Measurements from ENCODE around the gene RAB4B. TPM values are rescaled to one million over a fixed set of nuclear protein-coding genes. Genes with fewer than 3 reads are reported as not detected.

The RAB4B gene
- total RNA-seq, 1 donor, result 13.8 TPM

- Histone ChIP-seq H3K4me1 (ENCODE audit: insufficient read depth, low read length) (peaks cover 47% of the 10 kb centered on the region), H4K20me1 (ENCODE audit: insufficient read depth, low read length) (peaks cover 85% of the 10 kb centered on the region)
Observed at GRCh38 chr19:40803170-40803856, 25.3 kb downstream of the RAB4B start.

GRCh38 chr19:40803857-40804782, 26.1 kb downstream of the RAB4B start:
- H3K4me2 ChIP-seq (ENCODE audit: insufficient read depth, low read length), result no peak overlapping the region
- no peak overlapping the region for H3K4me3 ChIP-seq (ENCODE audit: insufficient read depth, low read length)
- H3K27ac ChIP-seq (ENCODE audit: low read depth, low read length), result peak overlapping the region; percentile 41
- DNase-seq (ENCODE audit: insufficient read length, low spot score, missing footprints), result peak; percentile 53
- H3K36me3 ChIP-seq (ENCODE audit: insufficient read depth, low read length), result peaks cover 56% of the 10 kb centered on the region
- H3K4me1 ChIP-seq (ENCODE audit: insufficient read depth, low read length), result peaks cover 47% of the 10 kb centered on the region
- no peak for TF ChIP-seq CTCF (IDR thresholded peaks at IDR 0.05; ENCODE audit: extremely low read depth, low read depth, low read length)
- no peak overlapping the region for H2AFZ ChIP-seq (ENCODE audit: low read length)
- peaks cover 93% of the 10 kb centered on the region for H4K20me1 ChIP-seq (ENCODE audit: insufficient read depth, low read length)
- H3K27me3 ChIP-seq (ENCODE audit: insufficient read depth, low read length), result no peaks in the 10 kb centered on the region
- no peaks in the 10 kb centered on the region for H3K9me3 ChIP-seq (ENCODE audit: low read depth, low read length)
- peaks cover 95% of the 10 kb centered on the region for H3K79me2 ChIP-seq (ENCODE audit: insufficient read depth, low read length)

More at GRCh38 chr19:40803170-40803856, 25.3 kb downstream of the RAB4B start:
- Histone ChIP-seq H3K9me3 (ENCODE audit: low read depth, low read length) (no peaks in the 10 kb centered on the region), H3K79me2 (ENCODE audit: insufficient read depth, low read length) (peaks cover 93% of the 10 kb centered on the region), H3K27me3 (ENCODE audit: insufficient read depth, low read length) (no peaks in the 10 kb centered on the region), H3K36me3 (ENCODE audit: insufficient read depth, low read length) (peaks cover 50% of the 10 kb centered on the region), H3K27ac (ENCODE audit: low read depth, low read length) (peak overlapping the region; percentile 45), H3K4me3 (ENCODE audit: insufficient read depth, low read length) (no peak overlapping the region), H2AFZ (ENCODE audit: low read length) (no peak overlapping the region), H3K4me2 (ENCODE audit: insufficient read depth, low read length) (no peak overlapping the region)
- no peak for TF ChIP-seq CTCF (IDR thresholded peaks at IDR 0.05; ENCODE audit: extremely low read depth, low read depth, low read length)
- DNase-seq (ENCODE audit: insufficient read length, low spot score, missing footprints), result peak; percentile 47

- no peak overlapping the region for H3K4me2 ChIP-seq (ENCODE audit: insufficient read depth, low read length)
- peak; percentile 14 for TF ChIP-seq CTCF (IDR thresholded peaks at IDR 0.05; ENCODE audit: extremely low read depth, low read depth, low read length)
- peaks cover 47% of the 10 kb centered on the region for H3K4me1 ChIP-seq (ENCODE audit: insufficient read depth, low read length)
- no peaks in the 10 kb centered on the region for H3K9me3 ChIP-seq (ENCODE audit: low read depth, low read length)
- H3K27me3 ChIP-seq (ENCODE audit: insufficient read depth, low read length), result no peaks in the 10 kb centered on the region
- no peak overlapping the region for H3K27ac ChIP-seq (ENCODE audit: low read depth, low read length)
- H3K36me3 ChIP-seq (ENCODE audit: insufficient read depth, low read length), result peaks cover 63% of the 10 kb centered on the region
- H3K79me2 ChIP-seq (ENCODE audit: insufficient read depth, low read length), result peaks cover 95% of the 10 kb centered on the region
- DNase-seq (ENCODE audit: insufficient read length, low spot score, missing footprints), result peak; percentile 68
- no peak overlapping the region for H3K4me3 ChIP-seq (ENCODE audit: insufficient read depth, low read length)
- no peak overlapping the region for H2AFZ ChIP-seq (ENCODE audit: low read length)
- peaks cover 97% of the 10 kb centered on the region for H4K20me1 ChIP-seq (ENCODE audit: insufficient read depth, low read length)
Observed at GRCh38 chr19:40804783-40805242, 26.8 kb downstream of the RAB4B start.

All from osteoblast (primary cell).